NK-92 (cell line): Measurements from ENCODE around the gene LEMD2.

Experiments used
- DNase-seq: peaks from one replicate; lab custom pipeline; 2025; ENCODE audit not compliant: unreplicated experiment; lab: John Stamatoyannopoulos, UW

LEMD2 gene

GRCh38 chr6:33820243-33820642 lies 31.3 kb upstream of the LEMD2 start:
- no peak for DNase-seq

- DNase-seq: no peak
Measured at GRCh38 chr6:33819021-33819420, 30.1 kb upstream of the LEMD2 start.

- no peak for DNase-seq
Measured at GRCh38 chr6:33818293-33818692, 29.4 kb upstream of the LEMD2 start.

GRCh38 chr6:33817489-33817888 lies 28.6 kb upstream of the LEMD2 start:
- no peak for DNase-seq

GRCh38 chr6:33816911-33817310 lies 28.0 kb upstream of the LEMD2 start:
- no peak for DNase-seq

GRCh38 chr6:33815854-33816253 lies 26.9 kb upstream of the LEMD2 start:
- DNase-seq: no peak

GRCh38 chr6:33813990-33814985 lies 25.4 kb upstream of the LEMD2 start:
- DNase-seq: no peak

- DNase-seq: no peak
Measured at GRCh38 chr6:33813246-33813904, 24.4 kb upstream of the LEMD2 start.

- no peak for DNase-seq
Measured at GRCh38 chr6:33812669-33813068, 23.7 kb upstream of the LEMD2 start.

- DNase-seq: no peak
Measured at GRCh38 chr6:33809594-33809993, 20.7 kb upstream of the LEMD2 start.

- DNase-seq: no peak
Measured at GRCh38 chr6:33808641-33809180, 19.8 kb upstream of the LEMD2 start.

GRCh38 chr6:33807606-33808005 lies 18.7 kb upstream of the LEMD2 start:
- DNase-seq: no peak

- DNase-seq: no peak
Measured at GRCh38 chr6:33806841-33807240, 17.9 kb upstream of the LEMD2 start.

- no peak for DNase-seq
Measured at GRCh38 chr6:33803571-33804053, 14.7 kb upstream of the LEMD2 start, which contains the start of gene MLN. TSS of gene MLN (minus strand) at chr6:33804003. CDS start at chr6:33801163, 2,840 bp downstream.

GRCh38 chr6:33802186-33802958 lies 13.4 kb upstream of the LEMD2 start:
- no peak for DNase-seq

- DNase-seq: no peak
Measured at GRCh38 chr6:33801611-33802010, 12.7 kb upstream of the LEMD2 start.

- no peak for DNase-seq
Measured at GRCh38 chr6:33800248-33800969, 11.5 kb upstream of the LEMD2 start.

GRCh38 chr6:33799454-33800113 lies 10.7 kb upstream of the LEMD2 start:
- DNase-seq: no peak

GRCh38 chr6:33798343-33798848 lies 9.5 kb upstream of the LEMD2 start:
- no peak for DNase-seq
